Esophagus muscularis mucosa (tissue), 3 donors: ENCODE measurements around the gene RSL24D1.

Experiments
- CTCF ChIP-seq, 3 experiments: fragments of 200-600 bp in 2 of 3; fragments of 450-650 bp in 1 of 3; sonication (generic) in 2 of 3; IDR thresholded peaks; one replicate each; pipeline ENCODE4 v1.5.1; 2017 to 2019; ENCODE audit warnings: antibody characterized with exemption in 3 of 3, mild to moderate bottlenecking in 2 of 3, moderate library complexity in 1 of 3
- POLR2AphosphoS5 ChIP-seq, 2 donors: sonication (generic); formaldehyde crosslinking; IDR thresholded peaks; one replicate each; pipeline ENCODE4 v1.6.1; 2017; ENCODE audit warnings: antibody characterized with exemption in 2 of 2

- TF ChIP-seq CTCF (IDR thresholded peaks at IDR 0.05) (no peak), POLR2AphosphoS5 (IDR thresholded peaks at IDR 0.05) (no peak)
Observed at GRCh38 chr15:55238877-55239276, 42.1 kb upstream of the RSL24D1 start.
